ENCODE data around the gene FHL1.

FHL1 gene

DNA sequence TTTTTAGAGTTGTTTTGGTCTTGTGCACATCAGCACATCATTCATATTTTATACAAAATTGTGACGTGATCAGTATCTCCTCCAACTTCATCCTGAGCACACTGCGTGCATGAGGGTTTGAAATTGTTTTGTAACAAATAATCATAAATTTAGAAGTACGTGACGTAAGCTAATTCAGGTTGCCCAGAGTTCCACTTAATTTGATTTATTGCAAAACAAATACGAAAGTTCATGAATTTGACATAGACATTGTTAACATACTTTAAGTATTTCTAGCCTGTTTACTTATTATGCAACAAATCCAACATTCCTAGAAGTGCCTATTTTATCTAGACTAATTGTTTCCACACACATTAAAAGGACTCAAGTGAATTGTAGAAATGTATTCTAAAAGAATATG, 55.6 kb downstream of the FHL1 start:
- in situ Hi-C loops (cut with MboI; ENCODE audit: low pct_unique_long_range_greater_than_20kb, low sequenced_read_pairs): no loop called here
- DNase-seq: no peak

DNA sequence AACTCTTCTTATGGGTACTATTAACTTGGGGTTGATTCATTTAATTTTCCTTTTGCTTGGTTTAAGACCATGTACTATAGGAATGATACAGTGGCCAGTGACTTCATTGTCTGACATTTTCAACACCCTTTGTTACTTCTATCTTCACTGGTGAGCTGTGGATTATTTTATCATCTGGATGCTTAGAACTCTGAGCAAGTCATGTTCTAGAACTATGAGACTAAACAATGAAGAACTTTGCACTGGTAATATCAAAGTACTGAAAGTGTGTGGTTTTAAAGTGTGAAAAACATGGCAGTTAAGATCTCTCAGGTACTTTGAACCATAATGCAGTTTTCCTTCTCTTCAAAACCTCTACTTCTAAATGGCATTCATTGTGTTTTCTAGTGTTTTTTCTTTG, 56.1 kb downstream of the FHL1 start:
- in situ Hi-C loops (cut with MboI; ENCODE audit: low pct_unique_long_range_greater_than_20kb, low sequenced_read_pairs): no loop called here

DNA sequence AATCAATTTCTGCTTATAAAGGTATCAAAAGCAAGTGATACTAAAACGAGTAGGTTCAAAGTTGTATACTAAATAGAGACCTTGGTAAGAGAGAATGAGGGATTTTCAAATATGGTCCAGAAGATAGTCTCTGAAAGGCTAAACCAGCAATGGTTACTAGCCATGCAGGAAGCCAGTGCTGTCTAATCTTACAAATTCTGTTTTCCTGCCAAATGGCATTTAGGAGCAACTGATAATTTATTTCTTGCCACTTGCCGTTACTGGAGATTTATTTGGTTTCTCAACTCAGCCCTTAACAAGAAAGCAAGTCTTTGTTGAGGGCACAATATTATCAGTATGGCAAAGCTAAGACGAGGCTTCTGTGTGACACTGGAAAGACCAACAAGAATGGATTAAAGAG, 56.6 kb downstream of the FHL1 start:
- in situ Hi-C loops (cut with MboI; ENCODE audit: low pct_unique_long_range_greater_than_20kb, low sequenced_read_pairs): no loop called here
- DNase-seq: no peak

More for the DNA sequence above, 56.1 kb downstream of the FHL1 start:
- DNase-seq: no peak

DNA sequence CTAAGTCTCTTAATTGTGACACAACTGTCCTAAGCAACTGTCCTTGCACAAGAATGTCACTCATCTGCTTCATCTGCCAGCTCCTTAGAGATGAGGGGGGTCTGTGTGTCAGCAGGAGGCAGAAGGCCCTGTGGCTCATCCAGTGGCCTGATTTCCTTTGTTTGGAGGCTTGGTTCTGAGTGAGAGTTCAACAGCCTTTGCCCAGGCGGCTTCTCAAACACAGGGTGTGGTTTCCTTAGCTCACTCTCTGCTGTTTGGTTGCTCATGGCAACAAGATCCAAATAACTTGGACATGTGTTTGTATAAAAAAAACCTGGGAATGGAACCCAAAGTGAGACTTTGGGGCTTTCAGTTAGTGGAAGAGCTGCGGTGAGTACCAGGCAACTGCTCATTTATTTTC, 57.2 kb downstream of the FHL1 start:
- DNase-seq: peak; percentile 15

DNA sequence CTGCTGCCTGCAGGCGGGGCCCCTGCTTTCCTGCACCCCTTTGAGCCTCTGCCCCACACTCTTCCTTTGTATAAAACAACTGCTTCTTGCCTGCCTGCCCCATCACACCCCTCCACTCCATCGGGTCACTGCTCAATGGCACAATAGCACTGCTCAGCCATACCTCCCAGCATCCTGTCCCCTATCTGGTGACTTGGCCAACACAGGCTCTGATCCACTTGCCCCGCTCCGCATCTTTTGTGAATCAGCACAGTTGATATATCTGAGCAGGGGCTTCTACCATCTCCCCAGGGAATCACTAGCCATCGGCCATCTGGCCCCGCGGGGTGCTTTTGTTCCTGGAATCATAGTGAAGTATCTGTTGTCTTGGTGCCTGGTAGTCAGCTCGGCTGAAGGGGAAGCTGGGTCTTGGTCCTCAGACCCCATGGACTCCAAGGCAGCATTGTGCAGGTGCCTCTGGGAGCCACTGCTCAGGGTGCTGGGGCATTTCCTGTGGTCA, 58.6 kb downstream of the FHL1 start:
- DNase-seq: no peak
- in situ Hi-C loops (cut with MboI; ENCODE audit: low pct_unique_long_range_greater_than_20kb, low sequenced_read_pairs): no loop called here

More for the DNA sequence above, 57.2 kb downstream of the FHL1 start:
- in situ Hi-C loops (cut with MboI; ENCODE audit: low pct_unique_long_range_greater_than_20kb, low sequenced_read_pairs): no loop called here

DNA sequence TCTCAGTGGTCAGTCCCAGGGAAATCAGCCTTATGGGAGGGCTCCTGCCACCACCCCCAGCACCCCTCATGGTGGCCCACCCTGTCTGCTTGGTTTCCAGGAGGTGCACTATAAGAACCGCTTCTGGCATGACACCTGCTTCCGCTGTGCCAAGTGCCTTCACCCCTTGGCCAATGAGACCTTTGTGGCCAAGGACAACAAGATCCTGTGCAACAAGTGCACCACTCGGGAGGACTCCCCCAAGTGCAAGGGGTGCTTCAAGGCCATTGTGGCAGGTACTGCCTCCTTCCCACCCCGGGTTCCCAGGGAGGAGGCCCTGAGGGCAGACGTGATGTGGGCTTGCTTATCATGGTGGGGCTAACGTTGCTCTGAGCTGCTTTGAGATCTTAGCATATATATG, 59.6 kb downstream of the FHL1 start:
- DNase-seq: no peak
- in situ Hi-C loops (cut with MboI; ENCODE audit: low pct_unique_long_range_greater_than_20kb, low sequenced_read_pairs): no loop called here

DNA sequence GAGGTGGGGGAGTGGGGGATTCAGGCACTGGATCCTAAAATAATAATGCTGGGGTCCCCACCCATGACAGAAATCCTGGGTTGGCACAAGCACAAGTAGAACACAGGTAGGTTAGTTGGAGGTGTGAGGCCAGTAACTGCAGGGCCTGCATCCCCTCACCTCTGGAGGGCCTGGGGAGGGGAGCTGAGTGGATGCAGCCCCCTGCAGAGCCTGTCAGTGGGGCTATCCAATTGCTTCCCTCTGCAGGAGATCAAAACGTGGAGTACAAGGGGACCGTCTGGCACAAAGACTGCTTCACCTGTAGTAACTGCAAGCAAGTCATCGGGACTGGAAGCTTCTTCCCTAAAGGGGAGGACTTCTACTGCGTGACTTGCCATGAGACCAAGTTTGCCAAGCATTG, 60.2 kb downstream of the FHL1 start:
- in situ Hi-C loops (cut with MboI; ENCODE audit: low pct_unique_long_range_greater_than_20kb, low sequenced_read_pairs): no loop called here
- no peak for DNase-seq

DNA sequence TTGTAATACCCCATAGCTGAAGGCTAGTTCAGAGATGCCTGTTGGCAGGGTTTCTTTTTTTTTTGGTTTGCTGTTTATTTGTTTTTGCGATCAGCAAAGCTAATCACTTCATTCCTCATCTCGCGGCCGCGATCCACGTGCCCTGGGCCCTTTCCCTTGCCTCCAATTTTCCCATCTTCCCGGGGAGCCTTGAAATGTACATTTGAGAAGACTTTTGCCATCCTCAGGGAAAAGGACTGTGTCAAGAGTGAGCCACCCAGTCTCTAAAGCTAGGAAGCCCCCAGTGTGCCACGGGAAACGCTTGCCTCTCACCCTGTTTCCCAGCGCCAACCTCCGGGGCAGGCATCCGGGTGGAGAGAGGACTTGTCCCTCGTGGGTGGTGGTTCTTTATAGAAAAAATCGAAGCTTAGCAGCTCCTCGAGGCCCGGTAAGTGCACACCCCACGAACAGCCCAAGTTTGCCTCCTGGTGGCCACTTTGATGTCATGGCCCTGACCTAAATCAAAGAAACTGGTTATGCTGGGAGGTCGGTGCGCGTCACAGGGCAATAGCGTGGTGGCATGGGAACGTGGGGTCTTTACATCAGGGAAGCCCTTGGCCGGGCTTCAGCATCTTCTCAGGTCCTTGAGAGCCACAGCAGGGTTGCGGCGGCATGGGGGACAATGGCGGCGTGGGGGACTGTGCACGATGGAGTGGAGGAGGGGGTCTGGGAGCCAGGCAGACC, 61.8 kb downstream of the FHL1 start:
- in situ Hi-C loops (cut with MboI; ENCODE audit: low pct_unique_long_range_greater_than_20kb, low sequenced_read_pairs): no loop called here
- peak; percentile 45 for DNase-seq

DNA sequence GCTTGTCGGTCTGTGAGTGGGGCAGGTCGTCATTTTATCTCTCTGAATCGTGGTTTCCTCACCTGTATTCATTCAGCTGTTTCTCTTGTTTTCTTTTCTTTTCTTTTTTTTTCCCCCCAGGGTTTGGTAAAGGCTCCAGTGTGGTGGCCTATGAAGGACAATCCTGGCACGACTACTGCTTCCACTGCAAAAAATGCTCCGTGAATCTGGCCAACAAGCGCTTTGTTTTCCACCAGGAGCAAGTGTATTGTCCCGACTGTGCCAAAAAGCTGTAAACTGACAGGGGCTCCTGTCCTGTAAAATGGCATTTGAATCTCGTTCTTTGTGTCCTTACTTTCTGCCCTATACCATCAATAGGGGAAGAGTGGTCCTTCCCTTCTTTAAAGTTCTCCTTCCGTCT, 62.4 kb downstream of the FHL1 start:
- in situ Hi-C loops (cut with MboI; ENCODE audit: low pct_unique_long_range_greater_than_20kb, low sequenced_read_pairs): no loop called here
- DNase-seq: no peak

DNA sequence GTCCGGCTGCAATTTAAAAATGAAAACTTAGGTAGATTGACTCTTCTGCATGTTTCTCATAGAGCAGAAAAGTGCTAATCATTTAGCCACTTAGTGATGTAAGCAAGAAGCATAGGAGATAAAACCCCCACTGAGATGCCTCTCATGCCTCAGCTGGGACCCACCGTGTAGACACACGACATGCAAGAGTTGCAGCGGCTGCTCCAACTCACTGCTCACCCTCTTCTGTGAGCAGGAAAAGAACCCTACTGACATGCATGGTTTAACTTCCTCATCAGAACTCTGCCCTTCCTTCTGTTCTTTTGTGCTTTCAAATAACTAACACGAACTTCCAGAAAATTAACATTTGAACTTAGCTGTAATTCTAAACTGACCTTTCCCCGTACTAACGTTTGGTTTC, 62.9 kb downstream of the FHL1 start:
- peak; percentile 74 for DNase-seq
- in situ Hi-C loops (cut with MboI; ENCODE audit: low pct_unique_long_range_greater_than_20kb, low sequenced_read_pairs): no loop called here

DNA sequence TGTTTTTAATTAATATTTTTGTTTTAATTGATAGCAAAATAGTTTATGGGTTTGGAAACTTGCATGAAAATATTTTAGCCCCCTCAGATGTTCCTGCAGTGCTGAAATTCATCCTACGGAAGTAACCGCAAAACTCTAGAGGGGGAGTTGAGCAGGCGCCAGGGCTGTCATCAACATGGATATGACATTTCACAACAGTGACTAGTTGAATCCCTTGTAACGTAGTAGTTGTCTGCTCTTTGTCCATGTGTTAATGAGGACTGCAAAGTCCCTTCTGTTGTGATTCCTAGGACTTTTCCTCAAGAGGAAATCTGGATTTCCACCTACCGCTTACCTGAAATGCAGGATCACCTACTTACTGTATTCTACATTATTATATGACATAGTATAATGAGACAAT, 63.5 kb downstream of the FHL1 start:
- peak; percentile 60 for DNase-seq
- in situ Hi-C loops (cut with MboI; ENCODE audit: low pct_unique_long_range_greater_than_20kb, low sequenced_read_pairs): no loop called here

DNA sequence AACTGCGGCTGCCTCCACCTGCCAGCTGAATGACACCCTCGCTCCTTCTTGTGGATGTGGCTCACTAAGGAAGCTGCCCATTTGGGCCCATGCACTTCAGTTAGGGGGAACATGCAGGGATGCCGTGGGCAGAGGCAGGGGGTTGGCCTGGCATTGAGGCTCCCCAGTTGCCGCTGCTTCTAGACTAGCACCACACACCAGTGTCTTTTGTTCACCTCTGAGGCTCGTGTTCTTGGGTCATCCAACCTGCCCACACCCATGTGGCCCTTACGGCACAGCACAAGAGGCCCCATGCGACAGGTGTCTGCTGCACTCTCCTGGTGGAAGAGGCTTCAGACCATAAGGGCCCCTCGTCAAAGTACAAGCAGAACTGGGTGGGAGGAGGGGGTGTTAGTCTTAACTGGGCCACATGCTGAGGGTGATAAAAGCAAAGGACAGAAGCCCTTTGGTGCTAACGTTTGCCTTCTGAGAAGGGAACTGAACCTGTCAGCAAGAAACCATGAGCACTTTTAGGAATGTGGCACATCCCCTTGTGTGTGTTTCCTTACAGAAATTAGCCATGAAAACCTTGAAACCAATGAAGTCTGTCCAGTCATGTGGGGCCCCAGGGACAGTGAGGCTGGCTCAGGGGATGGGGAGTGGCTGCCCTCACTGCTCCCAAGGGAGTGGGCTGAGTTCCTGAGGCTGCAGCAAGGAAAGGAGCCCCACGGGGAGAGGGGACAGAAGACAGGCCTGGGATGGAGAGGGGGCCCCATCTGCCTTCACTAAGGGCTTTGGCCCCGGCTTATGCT, 64.6 kb downstream of the FHL1 start:
- no peak for DNase-seq
- in situ Hi-C loops (cut with MboI; ENCODE audit: low pct_unique_long_range_greater_than_20kb, low sequenced_read_pairs): no loop called here

DNA sequence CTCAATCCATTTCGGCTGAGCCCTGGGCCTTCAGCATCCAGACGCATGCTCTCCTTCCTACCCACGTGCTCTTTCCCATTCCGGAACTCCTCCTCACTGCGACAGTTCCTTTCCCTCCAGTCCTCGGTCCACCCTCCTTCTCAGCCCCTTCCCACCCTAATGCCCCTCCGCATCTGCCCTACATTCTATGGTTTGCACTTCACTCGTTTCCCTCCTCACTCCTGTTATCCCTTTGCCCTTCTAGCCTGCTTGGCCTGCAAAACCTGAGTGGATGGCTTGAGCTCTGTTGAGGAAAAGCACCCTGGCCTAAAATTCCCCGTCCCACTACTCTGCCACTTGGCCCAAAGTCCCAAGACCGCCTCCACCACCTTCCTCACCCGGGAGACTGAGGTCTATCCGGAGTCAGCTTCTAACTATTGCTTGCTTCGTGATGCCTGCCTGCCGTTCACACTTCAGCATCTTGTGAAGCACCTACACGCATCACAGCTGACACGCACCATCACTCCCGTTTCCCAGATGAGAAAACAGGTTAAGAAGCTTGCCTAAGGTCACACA, 65.3 kb downstream of the FHL1 start:
- in situ Hi-C loops (cut with MboI; ENCODE audit: low pct_unique_long_range_greater_than_20kb, low sequenced_read_pairs): no loop called here
- DNase-seq: no peak

DNA sequence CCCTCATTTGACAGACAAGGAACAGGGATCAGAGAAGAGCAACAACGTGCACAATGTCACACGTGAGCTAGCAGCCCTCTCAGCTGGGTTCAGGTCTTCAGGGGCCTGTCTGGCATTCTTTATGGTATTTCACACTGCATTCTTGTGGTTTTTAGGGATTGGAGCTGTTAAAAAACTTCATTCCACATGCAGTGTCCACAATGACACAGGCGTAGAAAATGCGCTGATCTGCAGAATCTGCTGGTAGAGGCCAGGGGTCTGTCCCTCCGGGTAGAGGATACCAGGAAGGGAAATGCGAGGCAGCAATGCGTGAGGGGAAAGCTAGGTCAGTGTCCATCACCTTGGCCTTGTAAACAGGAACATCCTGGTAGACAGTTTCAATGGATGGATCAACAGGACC, 67.2 kb downstream of the FHL1 start:
- DNase-seq: no peak
- in situ Hi-C loops (cut with MboI; ENCODE audit: low pct_unique_long_range_greater_than_20kb, low sequenced_read_pairs): no loop called here

DNA sequence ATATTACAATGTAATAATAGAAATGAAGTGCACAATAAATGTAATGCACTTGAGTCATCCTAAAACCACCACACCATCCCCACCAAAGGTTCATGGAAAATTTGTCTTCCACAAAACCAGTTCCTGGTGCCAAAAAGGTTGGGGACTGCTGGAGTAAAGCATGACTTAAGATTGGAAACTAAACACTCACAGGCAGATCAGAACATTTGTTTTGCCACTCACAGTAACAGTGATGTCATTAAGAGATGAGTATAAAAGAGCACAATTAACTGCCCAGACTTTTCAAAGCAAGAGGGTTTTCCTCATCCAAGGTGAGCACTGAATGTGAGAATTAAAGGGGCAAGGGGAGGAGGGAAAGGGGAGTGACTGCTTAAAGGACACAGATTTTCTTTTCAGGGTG, 68.2 kb downstream of the FHL1 start:
- DNase-seq: no peak
- in situ Hi-C loops (cut with MboI; ENCODE audit: low pct_unique_long_range_greater_than_20kb, low sequenced_read_pairs): no loop called here

DNA sequence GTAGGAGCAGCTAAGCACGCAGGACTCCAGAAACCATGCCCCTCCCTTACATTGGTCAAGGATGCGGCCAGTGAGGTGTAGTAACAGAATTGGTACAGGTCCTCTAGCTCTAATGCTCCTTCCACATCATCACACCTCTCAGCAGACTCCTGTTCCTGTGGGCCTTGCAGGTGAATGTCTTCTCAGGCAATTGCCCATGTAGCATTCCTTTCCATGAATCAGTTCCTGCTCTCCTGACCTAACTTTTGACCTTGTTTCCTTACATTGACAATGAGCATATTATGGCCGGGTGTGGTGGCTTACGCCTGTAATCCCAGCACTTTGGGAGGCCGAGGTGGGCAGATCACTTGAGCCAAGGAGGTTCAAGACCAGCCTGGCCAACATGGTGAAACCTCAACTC, 72.6 kb downstream of the FHL1 start:
- in situ Hi-C loops (cut with MboI; ENCODE audit: low pct_unique_long_range_greater_than_20kb, low sequenced_read_pairs): no loop called here
- no peak for DNase-seq

DNA sequence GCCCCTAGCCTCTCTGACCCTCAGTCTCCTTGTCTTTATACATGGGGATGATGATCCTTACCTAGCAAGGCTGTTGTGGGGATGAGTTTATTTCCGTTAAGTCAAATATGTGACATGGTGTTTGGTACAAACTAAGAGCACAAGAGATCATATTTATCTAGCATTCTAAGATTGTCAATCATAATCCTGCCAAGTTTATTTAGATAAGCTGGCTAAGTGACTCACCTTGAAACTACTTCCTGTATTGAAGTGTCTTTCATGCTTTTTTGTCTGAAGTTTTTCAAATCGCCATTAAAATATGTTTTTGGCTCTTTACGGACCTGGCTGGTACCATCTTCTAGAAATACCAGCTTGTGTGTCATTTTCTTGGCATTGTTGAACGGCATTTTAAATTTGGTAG, 73.2 kb downstream of the FHL1 start:
- no peak for DNase-seq
- in situ Hi-C loops (cut with MboI; ENCODE audit: low pct_unique_long_range_greater_than_20kb, low sequenced_read_pairs): no loop called here

DNA sequence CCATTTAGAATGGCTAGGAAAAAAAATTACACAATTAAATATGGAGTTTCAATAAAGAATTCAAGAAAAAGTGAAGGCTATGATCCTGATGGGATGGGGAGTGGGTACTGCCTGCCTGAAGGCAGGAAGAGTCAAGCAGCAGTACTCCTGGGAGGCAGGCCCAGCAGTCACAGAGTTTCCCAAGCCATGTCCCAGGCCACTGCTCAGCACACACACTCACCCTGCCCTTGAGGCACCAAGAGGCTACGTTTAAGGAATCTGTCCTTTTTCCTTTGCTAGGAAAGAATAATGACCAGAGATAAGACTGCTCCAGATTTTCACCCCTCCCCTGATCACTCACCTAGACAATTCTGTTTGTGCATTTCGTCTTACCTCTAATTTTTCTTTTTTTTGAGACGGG, 73.6 kb downstream of the FHL1 start:
- in situ Hi-C loops (cut with MboI; ENCODE audit: low pct_unique_long_range_greater_than_20kb, low sequenced_read_pairs): no loop called here
- DNase-seq: no peak

DNA sequence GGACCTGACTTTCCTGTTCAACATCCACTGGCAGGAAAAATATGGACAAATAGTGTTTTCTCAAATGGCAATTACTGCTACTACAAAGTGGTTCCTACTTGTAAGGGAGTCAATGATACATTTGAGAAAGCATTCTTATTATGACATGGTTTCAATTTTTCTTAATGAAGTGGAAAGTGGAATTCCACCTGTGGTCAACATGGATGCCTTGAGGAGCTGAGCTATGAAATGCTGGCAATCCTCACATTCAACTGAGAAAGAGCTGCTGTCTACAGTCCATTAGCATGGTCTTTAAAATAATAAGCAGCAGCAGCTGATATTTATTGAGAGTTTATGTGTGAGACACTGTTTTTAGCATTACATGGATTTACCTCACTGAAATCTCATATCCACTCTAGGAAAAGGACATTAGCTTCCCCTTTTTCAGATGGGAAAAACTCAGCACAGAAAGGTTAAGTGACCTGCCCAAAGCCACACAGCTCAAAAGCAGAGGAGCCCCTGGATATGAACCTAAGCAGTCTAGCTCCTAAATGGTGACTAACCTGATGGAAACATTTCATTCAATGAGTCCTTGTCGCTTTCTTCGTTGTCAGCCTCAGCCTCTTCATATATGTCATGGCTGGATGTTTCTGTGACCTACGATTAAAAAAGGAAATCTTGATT, 74.6 kb downstream of the FHL1 start:
- in situ Hi-C loops (cut with MboI; ENCODE audit: low pct_unique_long_range_greater_than_20kb, low sequenced_read_pairs): no loop called here
- no peak for DNase-seq

DNA sequence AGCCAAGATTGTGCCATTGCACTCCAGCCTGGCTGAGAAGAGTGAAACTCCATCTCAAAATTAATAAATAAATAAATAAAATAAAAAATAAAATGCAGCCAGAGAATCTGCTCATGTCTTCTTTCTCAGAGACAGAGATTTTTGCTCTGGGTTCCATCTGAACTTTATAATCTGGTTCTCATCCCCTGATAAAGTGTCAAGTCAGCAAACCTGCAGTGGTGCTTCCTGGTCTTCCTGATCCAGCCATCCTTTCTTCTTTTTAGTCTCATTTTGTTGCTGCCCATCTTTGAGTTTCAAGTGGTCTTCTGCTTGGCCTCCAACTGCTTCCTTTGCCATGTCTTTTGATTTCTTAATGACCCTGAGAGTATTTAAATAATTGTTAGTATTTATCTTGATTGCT, 79.7 kb downstream of the FHL1 start:
- in situ Hi-C loops (cut with MboI; ENCODE audit: low pct_unique_long_range_greater_than_20kb, low sequenced_read_pairs): no loop called here
- no peak for DNase-seq
